HG03103 (cell line): ENCODE data around the gene C17orf114.

Experiments used
- ATAC-seq: cut with Tn5 transposase; IDR thresholded peaks from one replicate; pipeline ENCODE4 v1.9.1; 2021; ENCODE audit warnings: low read depth; ENCODE audit not compliant: unreplicated experiment

Gene C17orf114

DNA sequence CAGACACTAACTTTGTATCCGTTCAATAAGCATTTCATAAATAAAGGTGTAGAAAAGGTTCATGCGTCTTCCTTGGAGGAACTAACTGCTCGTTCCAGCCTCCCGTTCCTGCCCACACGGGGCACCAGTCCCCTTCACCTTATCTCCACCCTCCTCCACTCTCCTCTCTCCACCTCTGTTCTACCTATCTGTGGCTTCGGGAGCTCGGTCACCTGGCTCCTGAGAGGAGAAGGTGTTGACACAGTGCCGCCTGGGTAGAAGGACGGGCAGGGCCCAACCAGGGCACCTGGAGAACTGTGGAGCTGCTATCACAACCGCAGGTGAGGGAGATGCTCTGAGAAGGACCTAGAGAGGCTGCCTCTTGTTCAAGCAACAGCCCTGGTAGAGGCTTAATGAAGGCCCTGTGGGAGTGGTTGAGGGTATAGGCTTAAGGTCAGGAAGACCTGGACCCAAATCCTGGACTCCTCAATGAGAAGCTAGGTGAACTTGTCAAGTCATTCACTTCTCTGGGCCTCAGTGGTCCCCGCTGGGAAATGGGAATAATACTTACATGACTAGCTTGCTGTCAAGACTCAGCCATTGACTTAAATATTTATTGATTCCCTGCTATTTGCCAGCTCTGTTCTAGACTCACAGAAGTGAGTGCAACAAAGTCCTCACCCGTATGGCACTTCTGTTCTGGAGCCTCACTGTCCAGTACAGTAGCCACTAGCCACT is 21.4 kb upstream of the C17orf114 start:
- ATAC-seq, result no peak

DNA sequence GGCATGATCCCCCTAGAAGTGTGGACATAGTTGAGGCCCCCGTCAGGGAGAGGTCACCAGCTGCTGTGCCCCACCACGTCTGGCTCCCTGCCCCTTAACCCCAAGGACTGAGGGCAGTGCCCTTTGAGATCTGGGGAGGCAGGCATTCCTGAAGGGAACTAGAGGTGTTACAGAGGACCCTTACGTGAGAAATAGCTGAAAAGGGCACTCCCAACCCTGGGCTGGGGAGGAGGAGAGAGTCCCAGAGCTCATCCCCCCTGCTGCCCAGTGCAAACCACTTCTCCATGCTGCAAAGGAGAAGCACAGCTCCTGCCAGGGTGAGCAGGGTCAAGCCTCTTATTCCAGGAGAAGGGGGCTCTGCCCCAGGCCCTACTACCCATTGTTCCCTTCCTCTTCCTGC is 20.7 kb upstream of the C17orf114 start:
- ATAC-seq, result no peak

DNA sequence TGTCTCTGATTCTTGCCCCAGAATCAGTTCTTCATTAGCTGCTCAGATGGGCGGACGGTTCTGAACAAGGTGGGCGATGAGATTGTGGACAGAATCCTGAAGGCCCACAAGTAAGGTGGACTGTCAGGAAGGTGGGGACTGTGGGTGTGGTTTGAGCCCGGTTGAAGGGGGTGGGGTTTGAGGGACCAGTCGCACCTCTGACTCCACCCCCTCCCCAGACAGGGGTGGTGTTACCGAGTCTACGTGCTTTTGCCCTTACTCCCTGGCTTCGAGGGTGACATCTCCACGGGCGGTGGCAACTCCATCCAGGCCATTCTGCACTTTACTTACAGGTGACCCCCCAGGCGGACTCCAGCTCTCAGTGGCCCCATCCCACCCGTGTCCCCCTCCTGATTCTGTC is 16.1 kb upstream of the C17orf114 start:
- no peak for ATAC-seq

DNA sequence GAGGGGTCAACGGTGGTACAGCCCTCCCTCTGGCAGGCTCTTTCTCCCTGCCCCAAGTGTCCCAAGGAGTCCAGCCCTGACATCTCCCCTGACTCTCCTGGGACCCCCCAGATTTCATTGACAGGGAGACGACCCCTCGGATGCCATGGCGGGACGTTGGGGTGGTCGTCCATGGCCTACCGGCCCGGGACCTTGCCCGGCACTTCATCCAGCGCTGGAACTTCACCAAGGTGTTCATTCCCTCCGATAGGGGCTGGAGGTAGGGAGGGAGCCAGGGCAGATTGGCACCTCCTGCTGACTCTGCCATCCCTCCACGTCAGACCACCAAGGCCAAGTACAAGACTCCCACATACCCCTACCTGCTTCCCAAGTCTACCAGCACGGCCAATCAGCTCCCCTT is 14.7 kb upstream of the C17orf114 start:
- ATAC-seq, result no peak

DNA sequence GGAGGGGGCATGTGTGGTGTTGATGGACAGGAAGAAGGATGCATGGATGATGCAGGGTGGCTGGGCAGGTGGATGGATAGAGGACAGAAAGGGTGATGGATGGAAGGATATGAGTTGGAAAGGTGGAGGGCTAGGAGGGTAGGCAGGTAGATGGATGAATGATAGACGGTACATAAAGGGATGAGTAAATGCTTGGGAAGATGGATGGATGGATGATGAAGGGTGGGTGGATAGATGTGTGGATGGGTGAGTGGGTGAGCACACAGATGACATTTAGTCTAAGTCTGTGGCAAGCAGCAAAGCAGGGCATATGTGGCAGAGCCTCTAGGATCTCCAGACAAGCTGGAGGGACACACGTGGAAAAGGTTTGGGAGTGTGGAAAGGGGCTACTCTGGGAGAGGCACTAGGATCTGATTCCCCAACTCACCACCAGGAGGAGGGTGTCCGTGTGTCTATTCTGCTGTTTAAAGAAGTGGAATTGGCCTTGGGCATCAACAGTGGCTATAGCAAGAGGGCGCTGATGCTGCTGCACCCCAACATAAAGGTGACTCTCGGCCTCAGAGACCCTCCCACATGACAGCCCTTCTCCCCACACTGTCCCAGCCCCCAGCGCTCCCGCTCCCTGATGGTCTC is 13.0 kb upstream of the C17orf114 start:
- ATAC-seq, result no peak

DNA sequence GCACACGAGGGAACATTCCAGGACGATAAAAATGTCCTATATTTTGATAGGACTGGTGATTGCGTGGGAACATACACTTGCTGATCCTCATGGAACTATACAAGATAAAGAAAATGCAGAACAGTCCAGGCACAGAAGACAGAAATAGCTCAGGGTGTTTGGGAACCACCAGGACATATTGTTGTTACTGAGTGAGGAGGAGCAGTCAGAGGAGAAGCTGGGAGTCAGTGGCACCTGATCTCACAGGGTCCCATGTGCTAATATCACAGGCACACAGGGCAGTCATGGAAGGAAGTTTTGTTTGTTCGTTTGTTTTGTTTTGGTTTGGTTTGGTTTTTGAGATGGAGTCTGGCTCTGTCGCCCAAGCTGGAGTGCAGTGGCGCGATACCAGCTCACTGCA is 10.6 kb upstream of the C17orf114 start:
- ATAC-seq, result no peak

DNA sequence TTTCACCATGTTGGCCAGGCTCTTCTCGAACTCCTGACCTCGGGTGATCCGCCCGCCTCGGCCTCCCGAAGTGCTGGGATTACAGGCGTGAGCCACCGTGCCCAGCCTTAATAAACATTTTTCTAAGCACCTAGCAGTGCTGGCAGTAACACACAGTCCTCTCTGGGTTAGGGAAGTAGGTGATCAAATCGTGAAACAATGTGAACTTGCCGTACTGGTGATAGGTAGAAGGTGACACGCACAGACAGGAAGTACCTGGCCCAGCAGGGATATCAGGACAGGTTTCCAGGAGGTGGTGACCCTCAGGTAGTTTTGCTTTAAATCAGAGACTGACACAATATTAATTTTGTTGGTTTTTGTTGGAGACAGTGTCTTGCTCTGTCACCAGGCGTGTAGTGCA is 9.3 kb upstream of the C17orf114 start:
- no peak for ATAC-seq

DNA sequence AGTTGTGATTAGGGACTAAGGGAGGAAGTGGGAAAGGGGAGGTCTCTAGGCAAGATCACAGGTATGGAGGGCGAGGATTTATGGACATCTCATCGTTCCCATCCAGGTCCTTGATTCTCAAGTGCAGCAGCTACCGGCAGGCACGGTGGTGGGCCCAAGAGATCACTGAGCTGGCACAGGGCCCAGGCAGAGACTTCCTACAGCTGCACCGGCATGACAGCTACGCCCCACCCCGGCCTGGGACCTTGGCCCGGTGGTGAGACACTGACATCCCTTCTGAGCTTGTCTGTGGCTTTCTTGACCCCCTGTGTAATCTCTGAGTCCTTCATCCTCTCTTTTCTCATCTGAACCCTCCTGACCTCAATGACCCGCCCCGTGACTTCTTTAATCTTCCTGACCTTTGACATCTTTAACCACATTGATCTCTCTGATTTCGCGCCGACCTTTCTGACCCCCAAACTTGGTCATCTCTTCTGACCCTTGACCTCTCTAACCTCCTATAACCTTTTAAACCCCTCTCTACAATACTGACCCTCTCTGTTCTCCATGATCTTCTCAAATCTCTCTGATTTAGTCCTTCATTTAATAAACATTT is 8.7 kb upstream of the C17orf114 start:
- ATAC-seq, result no peak

DNA sequence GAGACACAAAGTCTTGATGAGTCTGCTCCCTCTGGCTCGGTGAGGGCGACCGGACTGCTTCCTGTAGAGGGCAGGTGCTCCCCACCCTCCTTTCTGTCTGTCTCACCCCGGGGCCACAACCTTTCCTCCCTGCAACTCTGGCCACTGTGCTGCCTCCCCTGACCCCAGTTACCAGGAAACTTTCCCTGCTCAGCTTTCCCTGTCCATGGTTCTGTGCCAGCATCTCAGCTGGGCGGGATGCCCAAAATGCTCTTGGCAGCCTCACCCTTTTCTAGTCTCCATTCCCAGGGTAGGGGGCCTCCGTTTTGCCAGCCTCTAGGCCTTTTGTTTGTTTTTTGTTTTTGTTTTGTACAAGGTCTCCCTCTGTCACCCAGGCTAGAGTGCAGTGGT is 6.2 kb upstream of the C17orf114 start:
- no peak for ATAC-seq

DNA sequence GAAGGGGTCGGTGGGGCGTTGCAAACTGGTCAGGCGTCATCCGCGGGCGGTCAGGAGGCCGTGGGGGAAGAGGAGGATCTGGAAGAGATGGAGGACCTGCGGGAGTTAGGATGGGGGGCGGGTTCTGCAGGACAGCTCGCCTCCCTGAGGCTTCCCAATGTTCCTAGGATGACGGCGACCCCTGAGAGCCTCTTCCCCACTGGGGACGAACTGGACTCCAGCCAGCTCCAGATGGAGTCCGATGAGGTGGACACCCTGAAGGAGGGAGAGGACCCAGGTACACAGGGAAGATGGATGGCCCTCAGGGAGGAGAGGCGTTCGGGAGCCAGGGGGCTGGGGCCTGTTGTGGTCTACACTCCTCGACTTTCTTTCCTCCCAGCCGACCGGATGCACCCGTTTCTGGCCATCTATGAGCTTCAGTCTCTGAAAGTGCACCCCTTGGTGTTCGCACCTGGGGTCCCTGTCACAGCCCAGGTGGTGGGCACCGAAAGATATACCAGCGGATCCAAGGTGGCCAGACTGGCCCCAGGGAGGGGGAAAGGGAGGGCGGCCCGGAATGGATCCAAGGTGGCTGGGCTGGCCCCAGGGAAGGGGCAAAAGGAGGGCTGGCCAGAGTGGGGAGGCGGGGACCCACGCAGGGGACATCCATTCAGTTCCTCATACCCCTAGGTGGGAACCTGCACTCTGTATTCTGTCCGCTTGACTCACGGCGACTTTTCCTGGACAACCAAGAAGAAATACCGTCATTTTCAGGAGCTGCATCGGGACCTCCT is 5.7 kb upstream of the C17orf114 start:
- no peak for ATAC-seq

DNA sequence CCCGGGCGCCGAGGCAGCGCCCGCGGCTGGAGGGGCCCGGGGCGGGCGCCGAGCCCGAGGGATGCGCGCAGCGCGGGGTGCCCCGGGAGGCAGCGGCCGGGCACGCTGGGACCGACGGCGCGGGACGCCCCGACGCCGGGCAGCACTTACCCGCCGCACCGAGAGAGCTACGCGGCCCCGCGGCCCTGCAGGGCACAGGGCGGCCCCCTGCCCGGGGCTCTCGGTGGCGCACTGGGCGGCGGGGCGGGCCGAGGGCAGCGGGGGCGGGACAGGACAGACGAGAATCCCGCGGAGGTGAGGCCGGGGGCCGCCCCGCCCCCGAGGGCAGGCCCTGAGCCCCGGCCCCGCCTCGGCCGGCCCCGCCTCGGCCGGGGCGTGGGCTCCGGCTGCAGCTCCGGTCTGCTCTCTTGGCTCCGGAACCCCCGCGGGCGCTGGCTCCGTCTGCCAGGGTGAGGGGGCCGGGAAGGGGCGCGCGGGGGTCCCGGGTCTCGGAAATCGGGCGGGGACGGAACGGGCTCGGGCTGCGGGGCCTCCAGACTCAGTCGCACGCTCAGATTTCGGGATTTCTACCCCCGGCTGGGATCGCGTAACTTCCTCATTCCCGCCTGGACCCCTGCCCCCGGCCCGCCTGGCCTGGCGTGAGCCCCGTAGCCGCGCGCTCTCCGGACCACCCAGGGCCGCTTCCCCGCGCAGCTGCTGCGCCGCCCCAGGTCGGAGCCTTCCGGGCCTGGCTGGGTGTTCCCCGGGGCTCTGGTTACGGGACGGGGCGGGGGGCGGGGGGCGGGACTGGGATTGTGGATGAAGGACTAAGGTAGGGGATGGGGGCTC is 4.9 kb upstream of the C17orf114 start, which contains the start of gene PLD2:
TSS of gene PLD2 (plus strand) at position 376 of the 828 bp plus-strand sequence. CDS start 621 bp downstream, outside the sequence.
- ATAC-seq, result peak; percentile 74

DNA sequence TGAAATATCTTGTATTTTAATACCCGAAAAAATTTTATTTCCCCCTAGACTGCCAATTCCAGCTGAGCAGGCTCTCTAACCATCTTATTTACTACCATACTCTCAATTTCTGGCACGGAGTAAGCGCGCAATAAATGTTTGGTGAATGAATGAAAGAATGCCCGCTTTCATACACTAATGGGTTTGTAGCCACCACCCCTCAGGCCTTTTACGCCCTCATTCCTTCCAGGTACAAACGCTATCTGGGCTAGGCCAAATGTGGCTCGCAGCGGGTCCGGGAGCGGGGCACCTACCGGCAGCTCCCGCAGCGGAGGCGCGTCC is 4.3 kb upstream of the C17orf114 start:
- no peak for ATAC-seq

DNA sequence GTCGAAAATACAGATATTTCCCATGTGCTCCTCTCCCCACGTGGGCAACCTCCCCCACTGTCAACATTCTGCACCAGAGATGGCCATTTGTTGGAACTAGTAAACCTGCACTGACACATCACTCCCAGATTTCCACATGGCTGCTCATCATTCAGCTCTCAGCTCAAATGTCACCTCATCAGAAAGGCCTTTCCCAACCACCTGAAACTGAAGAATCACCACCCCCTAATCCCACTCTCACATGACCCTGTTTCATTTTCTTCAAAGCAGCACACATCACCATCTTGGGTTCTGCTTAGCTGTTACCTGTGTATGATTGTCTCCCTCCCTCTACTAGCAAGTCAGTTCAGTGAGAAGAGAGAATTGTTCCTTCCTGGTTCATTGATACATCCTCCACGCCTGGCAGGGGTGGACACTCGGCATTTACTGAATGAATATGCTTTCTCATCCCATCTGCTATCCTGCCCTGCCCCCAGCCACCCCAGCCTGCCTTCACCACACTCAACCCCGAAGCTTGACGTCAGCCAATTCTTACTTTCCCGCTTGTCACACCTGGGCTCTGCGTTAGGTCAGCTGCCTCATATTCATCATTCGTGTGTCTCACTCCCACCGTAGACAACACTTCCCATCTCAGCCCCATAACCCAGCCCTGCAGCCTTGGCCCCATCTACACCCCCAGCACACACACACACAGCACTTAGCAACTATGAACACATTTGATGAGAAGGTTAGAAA is 1.5 kb downstream of the C17orf114 start:
- ATAC-seq, result no peak

DNA sequence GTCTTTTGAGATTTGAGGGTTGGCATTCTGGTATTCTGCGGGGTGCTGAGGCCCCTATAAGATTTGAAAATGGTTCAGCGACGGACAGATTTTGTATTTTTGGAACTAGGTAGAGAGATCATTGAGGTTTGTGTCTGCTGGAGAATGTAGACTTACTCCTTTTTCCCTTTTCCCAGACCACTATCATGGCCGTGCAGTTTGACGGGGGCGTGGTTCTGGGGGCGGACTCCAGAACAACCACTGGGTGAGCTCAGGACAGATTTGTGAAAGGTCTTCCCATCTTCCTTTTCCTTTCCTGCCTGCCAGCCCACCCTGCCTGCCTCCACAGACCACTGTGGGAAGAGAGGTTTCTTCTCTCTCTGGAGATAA is 5.6 kb downstream of the C17orf114 start:
- no peak for ATAC-seq

DNA sequence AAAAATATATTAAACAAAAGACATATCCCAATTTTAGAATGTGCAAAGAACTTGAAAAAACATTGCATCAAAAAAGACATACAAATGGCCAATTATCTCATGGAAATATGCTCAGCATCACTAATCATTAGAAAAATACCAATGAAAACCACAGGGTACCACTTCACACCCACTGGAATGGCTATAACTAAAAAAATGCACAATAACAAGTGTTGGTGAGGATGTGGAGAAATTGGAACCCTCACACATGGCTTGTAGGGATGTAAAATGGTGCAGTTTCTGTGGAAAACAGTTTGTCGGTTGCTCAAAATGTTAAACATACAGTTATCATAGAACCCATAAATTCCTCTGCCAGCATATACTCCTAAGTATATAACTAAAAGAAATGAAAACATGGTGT is 7.0 kb downstream of the C17orf114 start:
- no peak for ATAC-seq

DNA sequence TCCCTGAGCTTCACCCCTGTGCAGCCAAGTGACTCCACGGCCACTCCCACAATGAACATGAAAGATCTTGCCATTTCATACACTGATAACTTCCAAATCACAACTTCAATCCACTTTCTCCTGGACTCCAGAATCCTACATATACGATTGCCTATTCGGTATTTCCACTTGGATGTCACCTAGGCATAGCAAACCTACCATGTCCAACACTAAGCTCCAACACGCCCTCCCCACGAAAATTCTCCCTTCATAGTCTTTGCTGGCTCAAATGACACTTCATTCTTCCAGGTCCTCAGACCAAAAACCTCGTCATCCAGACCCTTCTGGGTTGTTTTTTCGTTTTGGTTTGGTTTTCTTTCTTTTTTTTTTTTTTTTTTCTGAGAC is 11.4 kb downstream of the C17orf114 start:
- no peak for ATAC-seq

DNA sequence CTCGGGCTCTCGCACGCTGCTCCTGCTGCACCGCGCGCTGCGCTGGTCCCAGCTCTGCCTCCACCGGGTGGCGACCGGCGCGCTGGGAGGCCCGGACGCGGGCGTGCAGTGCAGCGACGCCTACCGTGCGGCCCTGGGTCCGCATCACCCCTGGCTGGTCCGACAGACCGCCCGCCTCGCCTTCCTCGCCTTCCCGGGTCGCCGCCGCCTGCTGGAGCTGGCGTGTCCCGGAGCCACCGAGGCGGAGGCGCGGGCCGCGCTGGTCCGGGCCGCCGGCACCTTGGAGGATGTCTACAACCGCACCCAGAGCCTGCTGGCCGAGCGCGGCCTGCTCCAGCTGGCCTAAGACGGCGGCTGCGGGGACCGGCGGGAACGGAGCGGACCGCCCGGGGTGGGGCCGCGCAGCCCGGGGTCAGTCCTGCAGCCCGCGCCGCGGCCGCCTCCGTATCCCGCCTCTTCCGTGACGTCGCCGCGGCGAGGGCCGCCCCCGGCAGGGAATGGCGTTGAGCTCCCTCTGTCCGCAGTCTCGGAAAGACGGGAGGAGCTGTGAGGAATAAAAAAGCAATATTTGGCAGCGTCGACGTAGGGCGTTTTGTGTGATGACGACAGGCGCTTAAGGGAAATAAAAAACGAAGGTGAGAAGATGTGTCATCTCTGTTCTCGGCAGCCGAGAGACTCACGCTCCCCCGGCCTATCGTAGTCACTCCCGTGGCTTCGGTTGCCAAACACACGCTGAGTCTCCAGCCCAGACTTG is 12.0 kb downstream of the C17orf114 start:
- peak; percentile 79 for ATAC-seq

DNA sequence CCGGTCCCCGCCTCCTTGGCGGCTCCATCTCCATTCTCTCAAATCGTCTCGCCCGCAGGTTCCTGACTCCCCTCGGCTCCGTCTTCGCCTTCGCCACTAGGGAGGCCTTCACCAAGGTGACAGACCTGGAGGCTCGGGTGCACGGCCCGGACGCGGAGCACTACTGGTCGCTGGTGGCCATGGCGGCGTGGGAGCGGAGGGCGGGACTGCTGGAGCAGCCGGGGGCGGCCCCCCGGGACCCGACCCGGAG is 12.5 kb downstream of the C17orf114 start:
- no peak for ATAC-seq

DNA sequence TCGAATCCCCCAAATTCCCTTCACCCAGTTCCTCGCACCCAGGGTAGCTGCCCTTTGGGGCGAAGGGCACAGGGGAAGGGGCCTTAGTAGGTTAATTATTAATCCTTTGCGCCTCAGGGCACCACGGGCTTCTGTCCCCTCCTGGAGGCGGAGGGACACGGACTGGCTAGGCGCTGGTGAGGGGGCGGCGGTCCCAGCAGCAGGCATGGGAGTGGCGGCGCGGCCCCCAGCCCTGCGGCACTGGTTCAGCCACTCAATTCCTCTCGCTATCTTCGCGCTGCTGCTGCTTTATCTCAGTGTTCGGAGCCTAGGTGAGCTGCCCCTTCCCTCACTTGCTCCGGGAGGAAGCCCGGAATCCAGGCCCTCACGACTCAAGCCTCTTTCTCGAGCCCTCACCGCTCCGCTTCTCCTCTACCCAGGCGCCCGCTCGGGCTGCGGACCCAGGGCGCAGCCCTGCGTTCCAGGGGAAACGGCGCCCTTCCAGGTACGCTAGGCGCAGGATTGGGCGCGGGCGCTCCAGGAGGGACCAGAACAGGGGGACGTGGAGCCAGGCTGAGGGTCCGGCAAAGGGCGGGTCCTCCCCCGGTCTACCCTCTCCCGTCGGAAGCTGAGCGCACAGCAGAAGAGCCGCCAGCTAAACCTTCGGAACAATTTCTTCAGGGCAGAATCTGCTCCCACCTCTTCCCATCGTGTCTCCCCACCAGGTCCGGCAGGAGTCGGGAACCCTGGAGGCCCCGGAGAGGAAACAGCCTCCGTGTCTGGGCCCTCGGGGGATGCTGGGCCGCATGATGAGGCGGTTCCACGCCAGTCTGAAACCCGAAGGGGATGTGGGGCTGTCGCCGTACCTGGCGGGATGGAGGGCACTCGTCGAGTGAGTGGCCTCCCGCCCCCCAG is 13.1 kb downstream of the C17orf114 start, which contains the start of gene GLTPD2:
TSS of gene GLTPD2 (plus strand) at position 158 of the 894 bp plus-strand sequence. CDS start at position 206, 48 bp downstream.
- peak; percentile 5 for ATAC-seq
